Measurements from ENCODE around the gene ADRA2B.
"Not testable (repeated sequence)": the region's sequence is repeated elsewhere in the genome, so short reads cannot be mapped to it uniquely, and the experiment has no call there.

DNA sequence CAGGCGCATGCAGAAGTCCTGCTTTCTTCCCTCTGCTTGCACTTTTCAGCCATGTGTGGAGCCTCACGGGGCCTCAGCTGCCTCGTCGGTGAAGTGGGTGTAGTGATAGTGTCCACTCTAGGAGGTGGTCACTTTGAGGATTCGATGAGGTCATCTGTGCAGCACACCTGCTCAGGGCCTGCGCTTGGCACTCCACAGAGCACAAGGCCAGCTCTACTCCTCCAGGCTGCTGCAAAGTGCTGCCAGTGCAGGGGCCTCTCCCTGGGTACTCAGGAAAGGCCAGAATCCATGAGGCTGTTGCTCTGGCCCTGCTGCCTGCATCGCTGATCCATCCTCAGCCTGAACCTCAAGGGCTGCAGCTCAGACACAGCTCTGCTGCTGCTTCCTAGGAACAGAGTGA is 49.9 kb downstream of the ADRA2B start:
- TF ChIP-seq, protein P1, sequence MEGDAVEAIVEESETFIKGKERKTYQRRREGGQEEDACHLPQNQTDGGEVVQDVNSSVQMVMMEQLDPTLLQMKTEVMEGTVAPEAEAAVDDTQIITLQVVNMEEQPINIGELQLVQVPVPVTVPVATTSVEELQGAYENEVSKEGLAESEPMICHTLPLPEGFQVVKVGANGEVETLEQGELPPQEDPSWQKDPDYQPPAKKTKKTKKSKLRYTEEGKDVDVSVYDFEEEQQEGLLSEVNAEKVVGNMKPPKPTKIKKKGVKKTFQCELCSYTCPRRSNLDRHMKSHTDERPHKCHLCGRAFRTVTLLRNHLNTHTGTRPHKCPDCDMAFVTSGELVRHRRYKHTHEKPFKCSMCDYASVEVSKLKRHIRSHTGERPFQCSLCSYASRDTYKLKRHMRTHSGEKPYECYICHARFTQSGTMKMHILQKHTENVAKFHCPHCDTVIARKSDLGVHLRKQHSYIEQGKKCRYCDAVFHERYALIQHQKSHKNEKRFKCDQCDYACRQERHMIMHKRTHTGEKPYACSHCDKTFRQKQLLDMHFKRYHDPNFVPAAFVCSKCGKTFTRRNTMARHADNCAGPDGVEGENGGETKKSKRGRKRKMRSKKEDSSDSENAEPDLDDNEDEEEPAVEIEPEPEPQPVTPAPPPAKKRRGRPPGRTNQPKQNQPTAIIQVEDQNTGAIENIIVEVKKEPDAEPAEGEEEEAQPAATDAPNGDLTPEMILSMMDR (conservative IDR thresholded peaks at IDR 0.05; ENCODE audit: low read length) = not testable (repeated sequence)
- TF ChIP-seq EZH2phosphoT487 (IDR thresholded peaks at IDR 0.05; ENCODE audit: borderline replicate concordance) = not testable (repeated sequence)
